Activated T-helper 1 cell treated with Interleukin-2 at 50 U/mL for 16 hours (primary cell): ENCODE measurements around the gene FDX1.

Experiments
- DNase-seq: peaks from one replicate; pipeline ENCODE4 v3.0.0-alpha.2; 2020; ENCODE audit warnings: low read depth

The FDX1 gene

GRCh38 chr11:110509472-110509871, 79.7 kb downstream of the FDX1 start:
- DNase-seq: no peak

GRCh38 chr11:110512026-110512425, 82.3 kb downstream of the FDX1 start:
- no peak for DNase-seq

DNA sequence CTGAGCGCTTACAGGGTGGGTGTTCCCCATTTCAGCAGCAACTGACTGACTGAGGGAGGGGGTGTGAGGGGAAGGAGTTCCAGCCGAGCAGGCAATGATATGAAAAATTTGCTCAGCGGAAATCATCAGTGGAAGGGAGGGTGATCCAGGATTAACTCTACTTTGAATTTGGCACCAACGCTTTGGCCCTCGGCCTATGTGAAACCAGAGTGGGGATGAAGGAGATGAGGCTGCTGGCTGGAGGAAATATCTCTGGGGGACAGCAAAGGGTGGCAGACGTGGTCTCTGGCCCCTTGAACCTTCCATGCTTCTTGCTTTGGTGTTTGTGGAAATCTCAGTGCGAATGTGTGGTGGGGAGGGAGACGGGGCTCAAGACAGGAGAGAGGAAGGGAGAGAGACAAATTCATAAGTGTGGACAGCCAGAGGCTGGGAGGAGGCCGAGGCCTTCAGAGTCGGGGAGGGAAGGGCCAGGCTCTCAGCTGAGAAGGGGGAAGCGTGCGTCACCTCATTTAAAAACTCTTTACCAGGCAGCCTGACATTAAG, 83.6 kb downstream of the FDX1 start:
- no peak for DNase-seq

DNA sequence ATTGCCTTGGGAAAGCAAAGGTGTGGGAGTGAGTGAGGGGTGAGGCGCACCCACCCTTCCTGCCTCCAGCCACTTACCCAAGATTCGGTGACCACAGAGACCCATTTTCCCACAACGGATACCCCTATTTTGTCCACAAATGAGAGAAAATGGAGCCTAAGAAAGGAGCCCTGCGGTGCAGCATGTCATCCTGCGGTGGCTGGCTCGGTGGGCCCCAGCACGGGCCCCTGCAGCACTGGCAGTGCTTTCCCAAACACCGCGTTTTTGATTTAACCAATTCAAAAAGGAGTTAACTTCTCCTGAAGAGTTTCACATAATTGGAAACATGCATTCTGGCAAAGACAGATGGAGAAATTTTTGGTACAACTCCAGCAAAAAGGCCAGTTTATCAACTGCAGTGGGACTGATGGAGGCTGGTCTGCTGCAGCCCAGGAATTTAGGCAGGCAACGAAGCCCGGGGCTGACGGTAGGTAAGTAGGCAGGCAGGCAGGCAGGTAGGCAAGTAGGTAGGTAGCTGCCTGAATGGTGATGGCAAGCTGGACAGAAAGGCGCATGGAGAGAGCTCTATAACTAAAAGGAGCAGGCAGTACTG, 84.2 kb downstream of the FDX1 start:
- no peak for DNase-seq
